GM19193 (cell line): Measurements from ENCODE around the gene ASB8.

ENCODE experiments used
- POLR2A ChIP-seq: IDR thresholded peaks from 4 replicates; pipeline ENCODE4 v1.6.1; 2011; ENCODE audit not compliant: insufficient read depth, insufficient read length; ENCODE audit errors: extremely low read depth

Gene ASB8, protein sequence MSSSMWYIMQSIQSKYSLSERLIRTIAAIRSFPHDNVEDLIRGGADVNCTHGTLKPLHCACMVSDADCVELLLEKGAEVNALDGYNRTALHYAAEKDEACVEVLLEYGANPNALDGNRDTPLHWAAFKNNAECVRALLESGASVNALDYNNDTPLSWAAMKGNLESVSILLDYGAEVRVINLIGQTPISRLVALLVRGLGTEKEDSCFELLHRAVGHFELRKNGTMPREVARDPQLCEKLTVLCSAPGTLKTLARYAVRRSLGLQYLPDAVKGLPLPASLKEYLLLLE

GRCh38 chr12:48157018-48157888, at the start of gene ASB8:
Gene ASB8 (minus strand): TSS chr12:48157515. CDS start chr12:48153496, 4,019 bp downstream.
- peak; percentile 80 for TF ChIP-seq POLR2A

GRCh38 chr12:48203192-48203591, 45.9 kb upstream of the ASB8 start, which contains the start of gene OR10AD1:
Gene OR10AD1 (minus strand): TSS chr12:48203292. CDS start chr12:48203292, 0 bp downstream.
- no peak for TF ChIP-seq POLR2A

GRCh38 chr12:48202766-48203165, 45.5 kb upstream of the ASB8 start:
- no peak for TF ChIP-seq POLR2A

DNA sequence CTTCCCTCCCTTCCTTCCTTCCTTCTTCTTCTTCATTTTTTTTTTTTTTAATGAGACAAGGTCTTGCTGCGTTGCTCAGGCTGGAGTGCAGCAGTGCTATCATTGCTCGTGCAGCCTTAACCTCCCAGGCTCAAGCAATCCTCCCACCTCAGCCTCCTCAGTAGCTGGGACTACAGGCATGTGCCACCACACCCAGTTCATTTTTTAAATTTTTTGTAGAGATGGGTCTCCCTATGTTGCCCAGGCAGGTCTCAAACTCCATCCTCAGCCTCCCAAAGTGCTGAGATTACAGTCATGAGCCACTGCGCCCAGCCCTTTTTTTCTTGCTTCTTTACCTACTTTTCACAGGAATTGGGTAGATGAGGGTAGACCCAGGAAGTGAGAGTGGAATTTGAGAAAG, 44.2 kb upstream of the ASB8 start:
- TF ChIP-seq POLR2A: no peak

DNA sequence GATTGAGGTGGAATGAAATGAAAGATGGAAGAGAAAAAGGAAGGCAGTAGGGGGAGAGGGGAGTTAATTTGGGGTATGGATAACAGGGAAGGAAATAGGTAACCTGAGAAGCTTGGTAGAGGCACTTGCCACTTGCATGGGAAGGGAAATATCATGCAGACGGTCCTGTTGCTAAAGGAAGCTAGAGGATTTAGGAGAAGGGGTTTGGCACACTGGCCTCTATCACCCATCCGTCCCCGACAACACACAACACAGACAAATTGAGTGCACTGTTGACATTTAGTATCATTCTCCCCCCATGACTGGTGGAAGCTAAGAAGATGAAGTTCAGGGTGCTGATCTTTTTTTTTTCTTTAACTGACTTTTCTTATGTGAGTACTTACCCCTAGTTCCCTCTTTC, 43.8 kb upstream of the ASB8 start:
- no peak for TF ChIP-seq POLR2A

- TF ChIP-seq POLR2A: no peak
Observed at GRCh38 chr12:48199774-48200221, 42.5 kb upstream of the ASB8 start.

- TF ChIP-seq POLR2A: no peak
Observed at GRCh38 chr12:48198985-48199384, 41.7 kb upstream of the ASB8 start.

GRCh38 chr12:48198672-48198971, 41.3 kb upstream of the ASB8 start:
- no peak for TF ChIP-seq POLR2A

DNA sequence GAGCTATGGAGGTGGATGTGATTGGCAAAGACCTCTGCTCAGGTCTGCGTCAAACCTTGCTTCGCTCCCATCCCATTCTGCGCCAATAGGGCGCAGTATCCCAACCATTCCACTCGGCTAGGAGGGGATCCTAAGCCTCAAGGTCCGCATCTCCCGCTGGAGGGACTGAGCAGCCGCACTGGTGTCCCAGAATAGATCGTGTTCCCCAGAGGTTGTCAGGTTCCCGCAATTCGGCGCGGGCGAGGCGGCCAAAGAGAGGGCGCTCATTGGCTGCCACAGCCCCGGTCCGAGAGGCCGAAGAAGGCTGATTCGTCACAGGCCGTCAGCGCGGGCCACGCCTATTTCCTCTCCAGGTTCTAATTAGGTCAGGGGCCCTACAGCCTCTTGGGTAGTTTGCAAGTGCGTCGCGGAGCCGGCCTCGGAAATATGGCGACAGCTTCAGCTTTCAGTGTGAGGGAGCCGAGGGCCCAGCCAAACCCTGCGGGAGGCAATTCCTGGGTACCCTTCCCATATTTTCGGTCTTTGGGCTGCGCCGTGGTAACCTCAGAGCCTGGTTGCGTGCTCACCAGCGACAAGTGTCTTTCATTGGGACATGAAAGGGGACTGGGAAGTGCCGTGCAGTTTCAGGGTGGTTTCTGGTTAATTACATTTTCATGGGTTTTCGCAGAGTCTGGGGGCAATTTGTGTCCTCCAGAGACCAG, 40.8 kb upstream of the ASB8 start:
- TF ChIP-seq POLR2A: peak; percentile 99

DNA sequence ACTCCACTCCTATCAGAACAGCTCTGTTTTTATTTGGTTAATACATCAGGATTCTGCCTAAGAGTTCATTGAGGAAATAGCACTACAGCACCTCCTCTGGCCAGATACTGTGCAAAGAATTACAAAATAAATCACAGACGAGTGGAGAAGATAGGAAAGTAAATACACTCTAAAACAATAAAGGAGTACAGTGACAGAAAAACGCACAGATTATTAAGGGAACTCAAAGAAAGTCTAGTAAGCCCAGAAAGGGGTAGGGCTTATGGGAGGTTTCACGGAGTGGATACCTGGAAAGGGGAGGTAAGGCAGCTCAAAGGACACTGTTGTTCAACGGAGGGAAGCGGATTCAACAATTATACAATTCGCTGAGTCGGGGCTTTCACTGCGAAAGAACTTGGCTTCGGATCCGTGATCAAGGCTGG, 40.2 kb upstream of the ASB8 start:
- no peak for TF ChIP-seq POLR2A

GRCh38 chr12:48194799-48195201, 37.5 kb upstream of the ASB8 start:
- TF ChIP-seq POLR2A: no peak

DNA sequence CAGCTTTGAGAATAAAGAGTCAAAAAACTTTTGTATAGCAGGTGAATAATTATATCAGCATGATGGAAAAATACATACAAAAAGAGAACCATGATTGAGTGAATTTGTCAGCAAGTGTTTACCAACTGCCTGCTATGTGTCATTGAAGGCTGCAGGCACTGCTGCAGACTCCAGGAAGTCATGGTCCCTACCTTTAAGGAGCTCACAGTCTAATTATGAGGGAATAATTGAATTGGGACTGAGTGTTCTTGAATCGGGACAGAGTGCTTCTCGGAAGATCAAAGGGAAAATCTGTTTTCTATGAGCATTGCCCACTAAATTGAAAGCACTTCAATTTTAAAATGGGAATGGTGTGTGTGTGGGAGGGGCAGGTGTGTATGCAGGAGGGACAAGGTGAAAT, 36.3 kb upstream of the ASB8 start:
- TF ChIP-seq POLR2A: no peak

GRCh38 chr12:48192861-48193260, 35.5 kb upstream of the ASB8 start:
- no peak for TF ChIP-seq POLR2A

DNA sequence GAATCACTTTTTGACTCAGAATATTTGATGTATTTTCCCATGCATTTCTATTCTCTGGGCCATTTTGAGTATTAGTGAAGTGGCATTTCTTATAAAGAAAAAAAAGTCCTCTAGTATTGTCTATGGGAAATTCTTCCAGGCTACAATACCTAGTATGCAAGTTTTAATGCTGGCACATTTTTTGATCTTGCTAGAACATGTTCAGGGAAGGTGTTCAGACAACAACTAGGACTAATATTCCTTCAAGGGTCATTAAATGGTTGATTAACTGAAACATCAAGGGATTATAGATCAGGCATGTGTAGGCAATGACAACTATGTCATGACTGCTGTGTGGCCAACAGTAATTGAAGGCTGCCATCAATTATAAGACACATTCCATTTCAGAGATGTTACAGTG, 33.8 kb upstream of the ASB8 start:
- TF ChIP-seq POLR2A: no peak

GRCh38 chr12:48189331-48190125, 32.2 kb upstream of the ASB8 start:
- no peak for TF ChIP-seq POLR2A

DNA sequence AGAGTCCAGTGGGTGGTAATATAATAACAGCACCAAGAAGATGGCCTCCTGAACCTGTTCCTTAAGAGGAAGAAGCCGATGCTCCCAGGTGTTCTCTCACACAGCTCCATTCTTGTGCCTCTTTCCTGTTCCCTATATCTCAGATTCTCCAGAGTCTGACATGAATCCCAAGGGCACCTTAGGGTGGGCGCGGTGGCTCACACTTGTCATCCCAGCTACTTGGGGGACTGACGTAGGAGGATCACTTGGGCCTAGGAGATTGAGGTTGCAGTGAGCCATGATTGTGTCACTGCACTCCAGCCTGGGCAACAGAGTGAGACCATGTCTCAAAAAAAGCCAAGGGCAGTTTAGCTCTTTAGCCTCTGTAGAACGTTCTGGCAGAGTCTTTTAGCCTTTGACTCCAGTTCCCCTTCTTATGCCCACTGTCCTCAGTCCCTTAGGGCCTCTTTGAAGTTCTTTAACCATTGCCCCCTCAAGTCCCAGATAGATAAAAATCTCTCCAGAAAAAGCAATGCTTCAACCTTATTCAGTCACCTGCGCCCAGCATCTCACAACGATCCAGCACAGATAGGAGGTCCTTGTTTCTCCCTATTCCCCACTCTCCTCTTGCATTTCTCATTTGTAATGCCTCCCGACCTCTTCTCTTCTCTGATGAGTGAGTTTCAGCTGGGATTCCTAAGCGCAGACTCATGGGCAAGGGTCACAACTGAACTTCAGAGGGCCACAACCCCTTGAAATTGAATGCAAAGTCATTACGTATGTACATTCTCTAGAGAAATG, 30.8 kb upstream of the ASB8 start:
- TF ChIP-seq POLR2A: no peak
